ENCODE results near the gene DCST2. TPM values are rescaled to one million over a fixed set of nuclear protein-coding genes. Genes with fewer than 3 reads are reported as not detected.
A peak's percentile ranks its signal among the peaks of the same experiment; 100 is the strongest.

The DCST2 gene
- total and polyA plus RNA-seq, 7 donors: 0.27 to 2.0 (median 0.43) TPM; not detected in 3

GRCh38 chr1:155008015-155008941 lies 25.3 kb downstream of the DCST2 start:
- TF ChIP-seq POLR2AphosphoS5 (IDR thresholded peaks at IDR 0.05) (no peak), EP300 (IDR thresholded peaks at IDR 0.05) (no peak), POLR2A (IDR thresholded peaks at IDR 0.05) (peak in 1 of 2 donors; percentile 25), CTCF (IDR thresholded peaks at IDR 0.05) (no peak)
- 14 to 56% methylated on average over 16 of the region's 16 CpGs for WGBS, 2 donors
- Histone ChIP-seq H3K4me3 (peak overlapping the region in 3 of 4 donors; percentile 15 to 32 (median 25)), H3K36me3 (no peaks in the 10 kb centered on the region), H3K27ac (peak overlapping the region; percentile 96 to 99 (median 98)), H3K9me3 (no peaks in the 10 kb centered on the region), H3K27me3 (no peaks in the 10 kb centered on the region), H3K4me1 (peaks cover 0 to 92% (median 78%) of the 10 kb centered on the region in 4 donors)
- intact Hi-C loops (cut with DNase I): no loop called here
- no peak for DNase-seq

DNA sequence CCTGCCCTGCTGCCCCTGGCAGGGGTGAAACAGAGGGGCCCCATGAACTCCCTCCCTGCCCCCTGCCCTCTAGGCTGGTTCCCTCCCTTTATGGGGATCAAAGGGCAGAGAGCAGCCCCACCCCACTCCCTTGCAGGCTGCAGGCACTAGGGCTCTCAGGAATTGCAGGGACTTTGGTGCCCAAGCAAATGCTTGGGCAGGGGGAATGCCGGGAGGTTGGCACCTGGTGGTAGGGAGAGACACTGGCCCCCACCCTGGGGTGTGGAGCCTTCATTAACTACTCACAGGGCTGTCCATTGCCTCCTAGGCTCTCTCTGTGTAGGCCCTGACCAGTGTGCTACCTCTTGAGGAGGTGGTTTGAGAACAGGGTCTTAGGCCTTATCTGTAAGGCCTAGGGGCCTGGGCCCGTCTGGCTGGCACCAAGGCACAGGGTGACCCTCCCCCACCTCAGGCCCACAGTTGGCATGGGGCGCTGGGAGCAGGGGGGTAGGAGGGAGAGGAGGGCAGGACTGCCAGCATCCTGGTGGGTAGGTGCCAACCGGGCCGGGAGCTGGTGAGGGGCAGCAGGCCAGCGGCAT lies 26.2 kb downstream of the DCST2 start:
- no peaks in the 10 kb centered on the region for H3K27me3 ChIP-seq
- peaks cover 0 to 82% (median 75%) of the 10 kb centered on the region in 4 donors for H3K4me1 ChIP-seq
- peak overlapping the region in 2 of 4 donors; percentile 25 to 32 for H3K4me3 ChIP-seq
- no peaks in the 10 kb centered on the region for H3K36me3 ChIP-seq
- intact Hi-C loops (cut with DNase I): no loop called here
- TF ChIP-seq POLR2A (IDR thresholded peaks at IDR 0.05) (peak in 1 of 2 donors; percentile 32), EP300 (IDR thresholded peaks at IDR 0.05) (no peak), POLR2AphosphoS5 (IDR thresholded peaks at IDR 0.05) (peak in 2 of 4 donors; percentile 5 to 31), CTCF (IDR thresholded peaks at IDR 0.05) (no peak)
- no peak for DNase-seq
- H3K9me3 ChIP-seq: no peaks in the 10 kb centered on the region
- peak overlapping the region; percentile 96 to 99 (median 98) for H3K27ac ChIP-seq
- 13 to 59% methylated on average over 6 of the region's 6 CpGs for WGBS, 2 donors

DNA sequence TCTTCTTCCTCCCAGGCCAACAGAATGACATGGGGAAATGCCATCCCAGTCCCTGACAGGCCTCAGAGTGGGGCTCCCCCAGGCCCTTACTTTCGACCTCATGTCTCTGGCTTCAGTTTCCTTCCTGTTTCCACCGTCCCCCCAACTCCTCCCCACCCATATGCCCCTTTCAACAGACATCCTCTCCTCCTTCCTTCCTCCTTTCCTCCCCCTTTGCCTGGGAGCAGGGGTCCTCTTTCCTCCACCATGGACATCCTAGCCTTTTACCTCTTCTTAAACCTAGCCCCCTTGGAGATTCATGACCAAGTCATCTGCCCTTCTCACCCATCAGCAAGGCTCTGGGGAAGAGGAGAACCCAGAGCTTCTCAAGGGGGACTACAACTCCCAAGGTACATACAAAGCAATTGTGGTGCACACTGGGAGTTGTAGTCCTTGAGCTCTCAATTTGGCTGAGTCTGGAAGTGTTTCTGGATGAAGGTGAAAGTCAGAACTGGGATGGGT lies 26.9 kb downstream of the DCST2 start:
- Histone ChIP-seq H3K36me3 (no peaks in the 10 kb centered on the region), H3K27me3 (no peaks in the 10 kb centered on the region), H3K27ac (peak overlapping the region; percentile 96 to 99 (median 98)), H3K4me3 (no peak overlapping the region), H3K4me1 (peaks cover 0 to 75% (median 68%) of the 10 kb centered on the region in 4 donors), H3K9me3 (no peaks in the 10 kb centered on the region)
- 9 to 11% methylated on average over 2 of the region's 2 CpGs for WGBS, 2 donors
- TF ChIP-seq EP300 (IDR thresholded peaks at IDR 0.05) (no peak), POLR2AphosphoS5 (IDR thresholded peaks at IDR 0.05) (no peak), POLR2A (IDR thresholded peaks at IDR 0.05) (no peak), CTCF (IDR thresholded peaks at IDR 0.05) (no peak)
- intact Hi-C loops (cut with DNase I): no loop called here
- DNase-seq: no peak

DNA sequence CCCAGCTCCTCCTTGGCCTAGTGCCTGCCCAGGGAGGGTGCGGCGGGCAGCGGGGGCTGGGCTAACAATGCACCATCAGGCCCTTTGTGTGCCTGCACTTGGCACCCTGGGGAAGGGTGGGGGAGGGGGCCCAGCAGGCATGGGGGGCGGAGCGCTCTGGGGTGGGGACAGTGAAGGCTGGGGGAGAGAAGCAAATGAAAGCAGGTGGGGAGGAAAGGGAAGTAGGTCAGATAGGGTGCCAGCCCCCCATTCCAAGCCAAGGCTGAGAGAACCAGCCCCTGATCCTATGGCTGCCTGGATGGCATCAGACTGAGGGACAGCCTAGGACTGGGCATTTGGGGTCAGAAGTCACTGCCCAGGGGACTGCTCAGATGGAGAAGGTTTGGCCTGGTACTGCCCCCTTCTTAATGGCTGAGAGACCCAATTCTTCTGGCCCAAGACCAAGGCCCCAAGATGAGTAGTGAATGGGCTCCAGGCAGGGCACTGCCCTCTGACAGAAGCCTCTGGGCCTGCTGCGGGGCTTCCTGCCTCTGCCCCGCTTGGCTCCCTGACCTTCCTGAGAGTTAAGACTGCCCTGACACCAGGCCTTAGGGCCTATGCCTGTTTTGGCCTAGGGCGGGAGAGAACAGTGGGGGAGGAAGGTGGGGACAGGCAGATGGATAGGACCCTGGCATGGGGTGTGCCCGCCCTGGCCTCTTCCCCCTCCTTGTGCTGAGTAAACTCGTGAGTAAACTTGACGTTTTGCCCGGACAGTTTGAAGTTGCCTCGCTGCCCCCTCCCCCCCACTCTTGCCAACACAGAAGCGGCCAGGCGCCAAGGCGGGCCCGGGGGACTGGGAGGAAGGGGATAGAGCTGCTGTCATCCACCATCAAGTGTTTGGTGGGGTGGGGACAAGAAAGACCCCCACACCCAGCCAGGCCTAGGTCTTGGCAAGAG lies 28.2 kb downstream of the DCST2 start:
- H3K27ac ChIP-seq: peak overlapping the region; percentile 96 to 99 (median 98)
- peak; percentile 92 for DNase-seq
- peaks cover 0 to 62% (median 56%) of the 10 kb centered on the region in 4 donors for H3K4me1 ChIP-seq
- no peaks in the 10 kb centered on the region for H3K9me3 ChIP-seq
- intact Hi-C loops (cut with DNase I): no loop called here
- peak overlapping the region; percentile 73 to 94 (median 81) for H3K4me3 ChIP-seq
- H3K27me3 ChIP-seq: no peaks in the 10 kb centered on the region
- H3K36me3 ChIP-seq: no peaks in the 10 kb centered on the region
- TF ChIP-seq POLR2AphosphoS5 (IDR thresholded peaks at IDR 0.05) (peak in 3 of 4 donors; percentile 38 to 55 (median 42)), CTCF (IDR thresholded peaks at IDR 0.05) (no peak)
- 13 to 41% methylated on average over 17 of the region's 17 CpGs for WGBS, 2 donors

All from sigmoid colon (tissue), 7 donors.